Activated CD4-positive, alpha-beta T cell treated with anti-CD3 and anti-CD28 coated beads, Interleukin-2, amount 50 U/mL, for 4 hours (primary cell): Measurements from ENCODE around the gene FLNB.
A peak's percentile ranks its signal among the peaks of the same experiment; 100 is the strongest.

ENCODE experiments used
- DNase-seq, 2 experiments: peaks; one replicate each; pipeline ENCODE4 v3.0.0-alpha.2; 2020

FLNB gene, protein sequence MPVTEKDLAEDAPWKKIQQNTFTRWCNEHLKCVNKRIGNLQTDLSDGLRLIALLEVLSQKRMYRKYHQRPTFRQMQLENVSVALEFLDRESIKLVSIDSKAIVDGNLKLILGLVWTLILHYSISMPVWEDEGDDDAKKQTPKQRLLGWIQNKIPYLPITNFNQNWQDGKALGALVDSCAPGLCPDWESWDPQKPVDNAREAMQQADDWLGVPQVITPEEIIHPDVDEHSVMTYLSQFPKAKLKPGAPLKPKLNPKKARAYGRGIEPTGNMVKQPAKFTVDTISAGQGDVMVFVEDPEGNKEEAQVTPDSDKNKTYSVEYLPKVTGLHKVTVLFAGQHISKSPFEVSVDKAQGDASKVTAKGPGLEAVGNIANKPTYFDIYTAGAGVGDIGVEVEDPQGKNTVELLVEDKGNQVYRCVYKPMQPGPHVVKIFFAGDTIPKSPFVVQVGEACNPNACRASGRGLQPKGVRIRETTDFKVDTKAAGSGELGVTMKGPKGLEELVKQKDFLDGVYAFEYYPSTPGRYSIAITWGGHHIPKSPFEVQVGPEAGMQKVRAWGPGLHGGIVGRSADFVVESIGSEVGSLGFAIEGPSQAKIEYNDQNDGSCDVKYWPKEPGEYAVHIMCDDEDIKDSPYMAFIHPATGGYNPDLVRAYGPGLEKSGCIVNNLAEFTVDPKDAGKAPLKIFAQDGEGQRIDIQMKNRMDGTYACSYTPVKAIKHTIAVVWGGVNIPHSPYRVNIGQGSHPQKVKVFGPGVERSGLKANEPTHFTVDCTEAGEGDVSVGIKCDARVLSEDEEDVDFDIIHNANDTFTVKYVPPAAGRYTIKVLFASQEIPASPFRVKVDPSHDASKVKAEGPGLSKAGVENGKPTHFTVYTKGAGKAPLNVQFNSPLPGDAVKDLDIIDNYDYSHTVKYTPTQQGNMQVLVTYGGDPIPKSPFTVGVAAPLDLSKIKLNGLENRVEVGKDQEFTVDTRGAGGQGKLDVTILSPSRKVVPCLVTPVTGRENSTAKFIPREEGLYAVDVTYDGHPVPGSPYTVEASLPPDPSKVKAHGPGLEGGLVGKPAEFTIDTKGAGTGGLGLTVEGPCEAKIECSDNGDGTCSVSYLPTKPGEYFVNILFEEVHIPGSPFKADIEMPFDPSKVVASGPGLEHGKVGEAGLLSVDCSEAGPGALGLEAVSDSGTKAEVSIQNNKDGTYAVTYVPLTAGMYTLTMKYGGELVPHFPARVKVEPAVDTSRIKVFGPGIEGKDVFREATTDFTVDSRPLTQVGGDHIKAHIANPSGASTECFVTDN (N-terminal part only)

DNA sequence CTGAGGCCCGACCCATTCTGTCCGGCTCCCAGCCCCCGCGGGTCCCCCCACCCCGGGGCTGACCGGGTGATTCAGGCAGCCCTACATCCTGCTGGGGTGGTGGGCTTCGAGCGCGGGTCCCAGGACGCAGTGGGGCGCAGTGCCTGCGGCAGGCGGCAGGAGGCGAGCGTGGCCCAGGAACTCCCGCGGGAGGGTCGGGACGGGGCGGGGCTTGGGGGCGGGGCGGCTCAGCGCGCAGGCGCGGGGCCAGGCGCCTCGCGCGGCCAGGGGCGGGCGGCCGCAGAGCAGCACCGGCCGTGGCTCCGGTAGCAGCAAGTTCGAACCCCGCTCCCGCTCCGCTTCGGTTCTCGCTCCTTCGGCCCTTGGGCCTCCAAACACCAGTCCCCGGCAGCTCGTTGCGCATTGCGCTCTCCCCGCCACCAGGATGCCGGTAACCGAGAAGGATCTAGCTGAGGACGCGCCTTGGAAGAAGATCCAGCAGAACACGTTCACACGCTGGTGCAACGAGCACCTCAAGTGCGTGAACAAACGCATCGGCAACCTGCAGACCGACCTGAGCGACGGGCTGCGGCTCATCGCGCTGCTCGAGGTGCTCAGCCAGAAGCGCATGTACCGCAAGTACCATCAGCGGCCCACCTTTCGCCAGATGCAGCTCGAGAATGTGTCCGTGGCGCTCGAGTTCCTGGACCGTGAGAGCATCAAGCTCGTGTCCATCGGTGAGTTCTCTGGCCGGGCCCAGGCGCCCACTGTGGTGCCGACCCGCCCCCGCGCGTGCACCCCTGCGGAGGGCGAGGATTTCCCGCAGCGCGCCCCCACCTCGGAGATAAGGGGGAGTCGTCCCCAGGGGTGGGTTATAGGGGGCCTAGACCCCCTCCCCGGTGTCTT is at the start of gene FLNB:
TSS of gene FLNB (plus strand) at position 282 of the 885 bp plus-strand sequence. CDS start at position 425, 143 bp downstream.
- peak; percentile 76 to 77 for DNase-seq

DNA sequence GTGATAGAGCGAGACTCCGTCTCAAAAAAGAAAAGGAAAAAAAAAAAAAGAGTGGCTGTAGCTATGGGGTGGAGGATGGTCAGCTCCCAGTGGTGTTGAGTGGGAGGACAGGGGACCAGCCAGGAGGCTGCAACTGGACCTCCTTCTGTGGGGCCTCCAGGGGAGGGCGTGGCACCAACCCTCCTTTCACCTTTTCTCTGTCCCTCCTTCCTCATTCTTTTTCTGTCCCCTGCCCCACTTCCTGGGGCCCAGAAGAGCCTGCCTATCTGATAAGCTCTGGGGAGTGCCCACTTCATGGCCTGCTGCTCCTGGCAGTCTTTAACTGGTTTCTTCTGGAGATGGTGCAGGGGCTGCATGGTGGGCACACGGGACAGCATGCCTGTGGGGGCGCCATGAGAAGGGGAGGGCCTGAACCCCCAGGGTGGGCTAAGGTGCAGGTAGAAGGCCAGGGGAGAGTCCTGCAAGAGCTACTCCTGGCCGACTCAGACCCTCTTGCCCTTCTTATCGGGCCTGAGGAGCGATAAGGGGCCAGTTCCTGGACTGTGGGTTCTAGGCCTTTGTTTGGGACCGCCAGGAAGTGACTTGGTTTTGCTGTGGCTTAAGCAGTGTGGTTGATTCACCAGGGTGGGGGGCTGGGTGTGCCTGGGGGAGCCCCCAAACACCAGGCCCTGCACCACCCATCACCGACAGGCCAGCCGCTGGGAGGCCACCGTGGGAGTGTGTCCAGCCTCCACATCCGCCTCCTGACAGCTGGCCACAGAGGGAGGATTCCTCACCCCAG is 49.4 kb upstream of the FLNB start:
- no peak for DNase-seq

DNA sequence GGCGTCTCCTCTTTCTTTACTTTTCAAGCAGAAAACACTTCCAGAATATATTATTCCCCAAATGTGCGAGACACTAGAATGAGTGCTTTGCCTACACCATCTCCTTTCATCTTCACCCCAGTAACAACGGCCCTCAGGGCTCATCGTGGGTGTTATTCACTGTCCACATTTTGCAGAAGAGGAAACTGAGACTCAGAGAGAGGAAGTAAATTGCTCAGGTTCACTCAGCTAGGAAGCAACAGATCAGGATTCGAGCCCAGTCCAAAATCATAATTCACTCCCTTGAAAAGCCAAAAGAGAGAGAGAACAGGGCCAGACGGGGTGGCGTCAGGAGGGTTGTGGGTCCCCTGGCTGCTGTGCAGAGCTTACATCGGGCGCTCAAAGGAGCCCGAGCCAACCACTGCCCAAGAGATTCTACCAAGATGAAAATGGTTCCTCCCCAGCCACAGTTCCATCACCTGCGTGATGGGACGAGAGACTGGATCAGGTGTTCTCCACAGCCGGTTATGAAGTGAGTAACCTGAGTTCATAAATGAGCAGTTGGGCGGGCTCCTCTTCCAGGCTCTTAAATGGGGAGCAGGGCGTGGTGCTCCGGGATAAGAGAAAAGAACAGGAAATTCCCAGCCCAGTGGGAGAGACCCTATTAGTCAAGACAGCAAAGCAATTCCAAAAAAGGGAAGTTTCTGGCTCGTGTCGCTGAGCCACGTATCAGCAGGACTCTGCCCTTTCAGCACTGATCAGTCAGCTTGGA is 48.6 kb upstream of the FLNB start:
- DNase-seq, result no peak

DNA sequence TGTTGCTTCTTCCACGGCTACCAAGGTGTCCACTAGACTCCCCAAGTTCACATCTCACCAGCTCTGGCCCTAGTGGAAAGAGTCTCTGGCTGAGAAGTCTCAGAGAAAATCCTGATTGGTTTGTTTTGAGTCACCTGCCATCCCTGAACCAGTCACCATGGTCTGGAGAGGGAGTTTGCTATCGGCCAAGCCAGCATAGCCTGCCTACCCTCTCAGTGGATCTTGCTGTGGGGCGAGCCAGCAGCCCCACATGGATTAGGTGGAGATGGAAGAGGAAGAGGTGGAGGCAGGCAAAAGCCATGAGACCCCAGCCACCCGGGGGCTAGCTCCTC is 48.1 kb upstream of the FLNB start:
- DNase-seq, result no peak

DNA sequence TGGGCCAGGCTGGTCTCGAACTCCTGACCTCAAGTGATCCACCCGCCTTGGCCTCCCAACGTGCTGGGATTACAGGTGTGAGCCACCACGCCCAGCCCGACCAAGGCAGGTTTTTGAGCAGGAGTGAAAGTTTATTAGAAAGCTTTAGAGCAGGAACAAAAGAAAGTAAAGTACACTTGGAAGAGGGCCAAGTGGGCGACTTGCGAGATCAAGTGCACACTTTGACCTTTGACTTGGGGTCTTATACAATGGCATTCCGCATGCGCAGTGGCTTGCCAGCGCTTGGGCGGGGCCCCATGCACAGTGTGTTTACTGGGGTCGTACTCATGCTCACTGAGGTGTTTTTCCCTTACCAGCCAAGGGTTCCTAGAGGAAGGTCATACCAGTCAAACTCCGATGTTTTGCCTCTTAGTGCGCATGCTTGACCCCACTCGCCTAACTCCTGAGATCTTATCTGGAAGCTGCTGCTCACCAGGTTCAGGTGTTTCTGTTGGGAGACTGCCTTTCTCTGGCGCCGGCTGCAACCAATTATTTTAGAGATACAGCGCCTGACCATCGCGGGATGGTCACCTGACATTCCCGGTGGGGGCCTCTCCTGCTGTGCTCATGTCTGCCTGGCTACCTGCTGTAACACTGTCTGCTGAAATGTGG is 46.9 kb upstream of the FLNB start:
- no peak for DNase-seq

DNA sequence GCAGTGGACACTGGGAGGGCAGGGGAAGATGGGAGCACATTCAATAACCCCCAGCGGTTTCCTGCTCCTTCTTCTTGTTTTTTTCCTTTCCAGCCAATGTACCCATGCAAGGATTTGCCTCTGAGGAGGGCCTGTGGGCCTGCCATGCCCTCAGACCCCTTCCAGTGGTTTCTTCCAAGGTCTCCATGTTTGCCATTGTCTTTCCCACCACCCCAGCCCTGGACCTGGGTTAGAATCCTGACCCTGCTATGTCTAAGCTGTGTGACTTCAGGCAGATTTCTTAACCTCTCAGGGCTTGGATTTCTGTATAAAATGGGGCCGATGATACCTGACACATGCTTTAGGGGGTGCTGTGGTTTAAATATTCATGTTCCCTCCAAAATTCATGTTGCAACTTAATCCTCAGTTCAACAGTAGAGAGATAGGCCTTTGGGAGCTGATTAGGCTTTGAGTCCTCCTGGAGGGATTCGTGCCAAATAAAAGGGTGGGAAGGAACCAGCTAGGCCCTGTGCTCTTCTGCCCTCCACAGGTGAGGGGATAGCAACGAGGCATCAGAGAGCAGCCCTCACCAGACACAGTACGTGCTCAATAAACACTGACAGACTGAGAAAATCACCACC is 46.3 kb upstream of the FLNB start:
- DNase-seq, result no peak

DNA sequence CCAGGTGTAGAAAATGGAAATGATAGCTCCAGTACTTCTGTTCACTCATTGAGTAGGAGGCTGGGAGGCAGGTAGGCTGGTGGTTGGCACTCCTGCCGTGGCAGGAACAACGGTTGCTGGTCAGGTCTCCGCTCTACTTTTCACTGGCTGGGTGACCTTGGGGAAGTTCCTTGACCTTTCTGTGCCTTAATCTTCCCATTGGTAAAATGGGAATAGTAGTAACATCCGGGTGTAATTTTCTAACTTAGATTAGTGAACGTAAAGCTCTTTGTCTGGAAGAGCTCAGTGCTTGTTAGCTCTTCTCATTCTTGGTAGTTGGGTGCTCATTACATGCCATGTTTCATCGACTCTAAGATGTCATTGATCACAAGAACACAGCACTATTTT is 45.8 kb upstream of the FLNB start:
- no peak for DNase-seq

DNA sequence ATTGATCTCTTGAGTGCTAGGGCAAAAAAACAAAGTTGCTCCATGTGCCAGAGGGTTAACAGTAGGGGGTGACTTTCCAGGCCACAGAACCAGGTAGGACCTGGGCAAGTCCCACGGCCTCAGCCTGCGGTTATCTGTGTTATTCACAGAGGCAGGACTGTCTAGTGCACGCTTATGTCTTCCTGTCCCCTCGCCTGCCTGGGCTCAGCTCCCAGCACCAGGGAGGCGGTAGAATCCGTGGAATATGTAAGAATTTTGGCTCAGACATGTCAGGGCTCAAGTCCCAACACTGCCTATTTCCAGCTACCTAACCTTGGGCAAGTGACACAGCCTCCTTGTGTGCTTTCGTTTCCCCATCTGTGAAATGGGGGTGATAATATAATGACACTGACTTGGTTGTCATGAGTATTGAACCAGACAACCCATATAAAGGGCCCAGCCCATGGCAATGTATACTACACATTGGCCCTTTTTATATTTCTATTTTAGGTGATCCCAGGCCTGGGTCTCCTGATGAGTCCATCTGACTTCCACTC is 44.3 kb upstream of the FLNB start:
- DNase-seq, result no peak

DNA sequence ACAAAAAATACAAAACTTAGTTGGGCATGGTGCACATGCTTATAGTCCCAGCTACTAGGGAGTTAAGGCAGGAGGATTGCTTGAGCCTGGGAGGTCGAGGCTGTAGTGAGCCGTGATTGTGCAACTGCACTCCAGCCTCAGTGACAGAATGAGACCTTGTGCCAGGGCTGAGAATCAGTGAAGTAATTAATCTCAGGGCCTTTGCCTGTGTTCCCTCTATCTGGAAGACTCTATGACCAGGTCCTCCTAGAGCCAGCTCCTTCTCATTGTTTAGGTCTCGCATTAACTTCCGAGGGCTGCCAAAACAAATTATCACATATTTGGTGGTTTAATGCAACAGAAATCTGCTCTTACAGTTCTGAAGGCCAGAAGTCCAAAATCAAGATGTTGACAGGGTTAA is 41.4 kb upstream of the FLNB start:
- DNase-seq, result no peak

DNA sequence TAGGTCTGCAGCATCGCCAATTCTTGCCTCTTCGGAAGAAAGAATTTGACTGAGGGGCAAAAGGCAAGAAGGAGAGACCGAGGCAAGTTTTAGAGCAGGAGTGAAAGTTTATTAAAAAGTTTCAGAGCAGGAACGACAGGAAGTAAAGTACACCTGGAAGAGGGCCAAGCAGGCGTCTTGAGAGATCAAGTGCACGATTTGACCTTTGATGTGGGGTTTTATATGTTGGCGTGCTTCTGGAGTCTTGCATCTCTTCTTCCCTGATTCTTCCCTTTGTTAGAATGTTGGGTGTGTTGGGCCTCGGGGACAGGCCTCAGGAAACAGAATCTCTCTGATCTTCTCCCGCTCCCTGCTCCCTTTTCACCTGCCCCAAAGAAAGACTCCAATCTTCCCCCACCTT is 40.6 kb upstream of the FLNB start:
- no peak for DNase-seq

DNA sequence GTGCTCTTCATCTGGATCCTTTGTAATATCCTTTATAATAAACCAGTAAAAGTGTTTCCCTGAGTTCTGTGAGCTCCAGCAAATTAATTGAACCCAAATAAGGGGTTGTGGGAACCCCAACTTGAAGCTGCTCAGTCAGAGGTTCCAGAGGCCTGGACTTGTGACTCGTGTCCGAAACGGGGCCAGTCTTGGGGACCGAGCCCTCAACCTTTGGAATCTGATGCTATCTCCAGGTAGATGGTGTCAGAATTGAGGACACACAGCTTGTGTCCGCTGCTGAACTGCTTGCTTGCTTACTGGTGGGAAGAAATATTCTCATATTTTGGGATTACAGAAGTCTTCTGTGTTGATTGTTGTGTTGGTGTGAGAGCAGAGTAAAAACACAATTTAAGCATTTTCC is 39.7 kb upstream of the FLNB start:
- DNase-seq, result no peak

DNA sequence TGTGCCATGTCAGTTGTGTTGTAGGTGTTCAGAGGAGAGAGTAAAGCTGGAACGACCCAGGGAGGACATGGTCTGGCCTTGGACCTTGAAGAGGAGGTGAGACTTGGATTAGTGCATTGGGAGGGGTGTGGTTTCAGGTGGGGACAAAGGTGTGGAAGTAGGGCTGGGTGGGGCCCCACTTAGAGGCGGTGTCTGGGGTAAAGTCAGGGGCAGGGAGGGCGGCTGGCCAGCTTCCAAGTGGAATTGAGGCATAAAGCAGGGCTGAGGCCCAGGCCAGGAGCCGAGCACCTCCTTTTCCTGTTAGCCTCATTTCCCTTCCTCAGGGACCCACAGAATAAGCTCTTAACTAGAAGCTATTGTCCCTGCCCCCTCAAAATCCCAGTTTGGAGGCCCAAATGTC is 36.2 kb upstream of the FLNB start:
- DNase-seq, result no peak

DNA sequence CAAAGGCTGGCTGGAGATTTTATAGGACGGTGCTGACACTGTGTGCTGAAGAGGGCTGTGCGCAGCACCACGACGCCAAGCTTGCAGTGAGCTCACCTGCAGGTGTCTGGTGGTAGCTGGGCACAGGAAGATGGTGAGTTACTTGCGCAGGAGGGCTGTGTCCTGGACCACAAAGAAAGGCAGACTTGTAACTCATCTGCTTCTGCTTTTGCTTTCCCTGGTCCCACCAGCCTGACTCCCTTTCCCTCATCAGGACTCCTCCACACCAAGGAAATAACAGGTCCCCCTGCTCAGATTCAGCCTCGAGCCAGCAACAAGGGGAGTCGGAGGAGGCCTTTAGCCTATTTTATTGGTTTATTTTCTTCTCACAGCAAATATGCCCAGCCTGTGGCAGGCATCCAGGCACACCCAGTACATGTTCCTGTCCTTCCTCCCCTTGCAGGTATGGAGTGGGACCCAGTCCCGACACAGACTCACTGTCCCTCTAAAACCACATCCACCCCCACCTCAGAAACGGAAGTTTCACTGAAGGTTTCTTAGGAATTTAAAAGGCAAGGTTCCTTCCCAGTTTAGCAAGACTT is 35.6 kb upstream of the FLNB start:
- no peak for DNase-seq

DNA sequence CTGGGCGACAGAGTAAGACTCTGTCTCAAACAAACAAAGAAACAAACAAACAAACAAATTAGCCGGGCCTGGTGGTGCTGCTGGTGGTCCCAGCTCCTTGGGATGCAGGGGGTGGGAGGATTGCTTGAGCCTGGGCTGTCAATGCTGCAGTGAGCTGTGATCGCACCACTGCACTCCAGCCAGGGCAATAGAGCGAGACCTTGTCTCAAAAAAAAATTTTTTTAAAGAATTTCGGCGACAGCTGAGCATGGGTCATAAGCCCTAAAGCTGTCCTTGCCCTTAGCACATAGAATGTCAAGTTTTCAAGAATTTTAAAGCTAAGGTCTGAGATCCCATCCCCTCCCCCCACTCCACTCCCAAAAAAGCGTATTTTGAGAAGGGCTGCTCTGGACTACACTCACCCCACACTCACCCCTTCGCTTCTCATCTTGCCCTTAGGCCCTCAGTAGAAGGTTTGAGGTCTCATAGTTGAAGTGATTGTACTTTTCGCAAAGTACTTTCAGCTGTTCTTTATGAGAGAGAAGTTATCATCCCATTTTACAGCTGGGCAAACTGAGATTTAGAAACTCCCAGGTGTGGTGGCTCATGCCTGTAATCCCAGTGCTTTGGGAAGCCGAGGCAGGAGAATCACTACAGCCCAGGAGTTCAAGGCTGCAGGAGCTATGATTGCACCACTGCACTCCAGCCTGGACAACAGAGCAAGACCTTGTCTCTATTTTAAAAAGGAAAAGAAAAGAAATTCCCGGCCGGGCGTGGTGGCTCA is 34.3 kb upstream of the FLNB start:
- no peak for DNase-seq

DNA sequence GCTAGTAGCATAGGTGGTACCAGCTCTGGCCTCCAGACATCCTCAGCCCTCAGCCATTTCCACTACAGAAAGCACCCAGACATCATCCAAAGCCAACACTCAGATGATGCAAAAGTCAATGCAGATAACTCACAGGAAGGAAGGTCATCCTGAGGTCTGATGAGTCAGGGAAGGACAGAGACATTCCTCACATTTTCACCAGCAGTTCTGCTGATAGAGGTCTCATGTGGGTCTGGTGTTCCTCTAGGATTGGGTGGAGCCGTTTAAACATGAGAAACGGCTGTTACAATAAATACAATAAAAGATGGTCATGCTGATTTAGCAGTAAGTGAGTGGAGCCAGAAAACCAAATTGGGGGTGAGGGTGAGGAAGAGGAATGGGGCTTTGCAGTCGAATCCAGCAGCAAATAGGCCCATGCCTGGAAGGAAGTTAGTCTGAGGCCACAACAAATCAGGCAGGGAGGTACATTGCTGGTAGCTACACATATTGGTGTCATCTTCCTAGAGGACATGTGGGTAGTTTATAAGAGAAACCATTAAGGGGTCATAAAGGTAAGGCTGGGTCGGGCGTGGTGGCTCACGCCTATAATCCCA is 33.3 kb upstream of the FLNB start:
- no peak for DNase-seq

DNA sequence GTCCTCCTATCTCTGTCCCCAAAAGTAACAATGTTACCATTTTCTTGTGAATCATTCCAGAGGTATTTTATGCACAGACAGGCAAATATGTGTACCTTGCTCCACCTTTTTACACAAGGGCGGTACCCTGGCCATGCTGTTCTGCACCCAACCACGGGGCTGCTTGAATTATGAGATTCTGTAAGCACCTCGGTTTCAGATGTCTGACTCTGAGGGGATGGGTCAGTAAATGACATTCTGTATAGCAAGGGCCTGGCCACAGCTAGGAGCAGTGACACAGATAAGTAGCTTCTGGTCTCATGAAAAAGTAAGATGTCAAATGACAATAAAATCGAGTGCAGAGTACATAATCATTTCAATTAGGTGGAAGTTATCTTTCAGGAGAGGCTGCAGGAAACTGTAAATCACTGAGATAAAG is 30.4 kb upstream of the FLNB start:
- no peak for DNase-seq

DNA sequence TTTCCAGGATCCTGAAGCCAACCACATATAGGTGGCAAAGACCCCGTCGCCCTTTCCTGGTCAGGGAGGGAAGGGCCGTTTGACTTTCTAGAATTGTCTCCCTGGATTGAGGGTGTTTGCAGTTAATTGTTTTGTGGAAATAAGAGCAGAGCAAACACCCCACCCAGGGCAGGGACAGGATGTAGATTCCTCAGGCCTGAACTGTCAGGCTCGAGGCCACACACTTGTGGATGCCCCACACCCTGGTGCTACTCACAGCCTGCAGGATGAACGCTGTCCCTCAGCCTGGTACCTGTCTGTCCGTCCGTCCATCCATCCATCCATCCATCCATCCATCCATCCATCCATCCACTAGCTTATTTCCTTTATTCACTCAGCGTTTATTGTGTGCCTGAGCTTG is 29.9 kb upstream of the FLNB start:
- no peak for DNase-seq

DNA sequence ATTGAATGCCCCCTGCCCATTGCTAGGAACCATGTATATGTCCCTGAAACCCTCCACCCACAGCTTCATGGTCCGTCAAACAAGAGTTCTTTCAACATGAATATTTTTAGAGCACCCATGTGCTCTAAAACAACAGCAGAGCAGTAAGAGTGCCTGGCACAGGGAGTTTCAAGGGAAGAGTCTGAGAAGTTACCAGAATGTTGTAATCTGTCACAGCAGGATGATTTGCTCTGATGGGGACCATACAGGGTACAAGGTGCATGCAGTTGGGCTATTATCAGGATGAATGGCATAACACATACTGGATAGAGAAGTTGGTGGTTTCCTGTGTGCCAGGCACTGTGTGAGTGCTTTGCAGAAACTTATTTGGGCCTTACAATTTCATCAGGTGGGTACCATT is 27.8 kb upstream of the FLNB start:
- DNase-seq, result no peak
